HG02623 (cell line): ENCODE data around the gene LRRFIP2.

Source experiments
- ATAC-seq: cut with Tn5 transposase; IDR thresholded peaks from one replicate; pipeline ENCODE4 v1.9.1; 2021; ENCODE audit warnings: moderate library complexity; ENCODE audit not compliant: unreplicated experiment

Gene LRRFIP2

GRCh38 chr3:37029111-37029510, 145.3 kb downstream of the LRRFIP2 start:
- no peak for ATAC-seq

GRCh38 chr3:37028329-37028728, 146.1 kb downstream of the LRRFIP2 start:
- ATAC-seq = no peak

- ATAC-seq = no peak
Measured at GRCh38 chr3:37026851-37027250, 147.5 kb downstream of the LRRFIP2 start.

GRCh38 chr3:37025561-37026335, 148.6 kb downstream of the LRRFIP2 start:
- no peak for ATAC-seq

GRCh38 chr3:37024820-37025405, 149.5 kb downstream of the LRRFIP2 start:
- ATAC-seq = no peak

GRCh38 chr3:37024092-37024491, 150.3 kb downstream of the LRRFIP2 start:
- ATAC-seq = no peak

- ATAC-seq = no peak
Measured at GRCh38 chr3:37017683-37018082, 156.7 kb downstream of the LRRFIP2 start.

- no peak for ATAC-seq
Measured at GRCh38 chr3:37016903-37017302, 157.5 kb downstream of the LRRFIP2 start.

GRCh38 chr3:37015642-37016041, 158.7 kb downstream of the LRRFIP2 start:
- no peak for ATAC-seq

- ATAC-seq = no peak
Measured at GRCh38 chr3:37014620-37015019, 159.8 kb downstream of the LRRFIP2 start.
